ENCODE data around the gene MAML1.

GRCh38 chr5:179798144-179798770 lies 65.6 kb downstream of the MAML1 start:
- TF ChIP-seq CTCF (IDR thresholded peaks at IDR 0.05): no peak
- no peak for TF ChIP-seq POLR2A (IDR thresholded peaks at IDR 0.05)

All from body of pancreas (tissue), 4 donors.